Astrocyte (in vitro differentiated cells and primary cell): Measurements from ENCODE around the gene CALHM1. TPM values are rescaled to one million over a fixed set of nuclear protein-coding genes. Genes with fewer than 3 reads are reported as not detected.

Experiments used
- DNase-seq: peaks from one replicate; pipeline ENCODE4 v3.0.0-alpha.2; 2010; ENCODE audit warnings: low read depth
- FAIRE-seq: peaks from 2 replicates; lab custom pipeline; 2011; peaks lifted over from hg19 to GRCh38; lab: Jason Lieb, UNC
- H2AFZ ChIP-seq: 2 replicates; pipeline ENCODE4 v1.6.0; 2012; ENCODE audit warnings: low read depth, low read length, inconsistent platforms
- H3K27ac ChIP-seq: 2 replicates; pipeline ENCODE4 v1.5.1; 2011; ENCODE audit warnings: low read depth, low read length, inconsistent platforms
- H3K27me3 ChIP-seq: 2 replicates; pipeline ENCODE4 v1.6.0; 2011; ENCODE audit warnings: low read length, inconsistent platforms; ENCODE audit not compliant: insufficient read depth
- H3K36me3 ChIP-seq: 2 replicates; pipeline ENCODE4 v1.5.1; 2011; ENCODE audit warnings: low read length, inconsistent platforms; ENCODE audit not compliant: insufficient read depth
- H3K4me1 ChIP-seq: 2 replicates; pipeline ENCODE4 v1.5.1; 2011; ENCODE audit warnings: low read length, inconsistent platforms; ENCODE audit not compliant: insufficient read depth
- H3K4me2 ChIP-seq: 2 replicates; pipeline ENCODE4 v1.6.0; 2012; ENCODE audit warnings: low read length, inconsistent platforms
- H3K4me3 ChIP-seq: 2 replicates; pipeline ENCODE4 v1.5.1; 2011; ENCODE audit warnings: low read depth, mild to moderate bottlenecking, low read length, inconsistent platforms; ENCODE audit not compliant: insufficient read depth
- H3K79me2 ChIP-seq: 2 replicates; pipeline ENCODE4 v1.6.0; 2012; ENCODE audit warnings: mild to moderate bottlenecking, low read length, inconsistent platforms; ENCODE audit not compliant: insufficient read depth
- H3K9ac ChIP-seq: 2 replicates; pipeline ENCODE4 v1.6.0; 2012; ENCODE audit warnings: mild to moderate bottlenecking, low read length, inconsistent platforms
- H3K9me3 ChIP-seq: 2 replicates; pipeline ENCODE4 v1.5.1; 2012; ENCODE audit warnings: low read depth, mild to moderate bottlenecking, low read length, inconsistent platforms; ENCODE audit not compliant: insufficient read depth
- H4K20me1 ChIP-seq: 2 replicates; pipeline ENCODE4 v1.6.0; 2012; ENCODE audit warnings: low read length, inconsistent platforms; ENCODE audit not compliant: insufficient read depth
- H3K27ac Mint-ChIP-seq: one replicate; pipeline ENCODE4 v1.8.0; 2021; ENCODE audit warnings: mild to moderate bottlenecking, mixed read lengths; ENCODE audit not compliant: unreplicated experiment
- H3K27me3 Mint-ChIP-seq: one replicate; pipeline ENCODE4 v1.8.0; 2021; ENCODE audit warnings: low read depth, mixed read lengths; ENCODE audit not compliant: unreplicated experiment
- H3K36me3 Mint-ChIP-seq: one replicate; pipeline ENCODE4 v1.8.0; 2021; ENCODE audit warnings: low read depth, mixed read lengths; ENCODE audit not compliant: unreplicated experiment
- H3K4me1 Mint-ChIP-seq: one replicate; pipeline ENCODE4 v1.8.0; 2021; ENCODE audit warnings: low read depth, mixed read lengths; ENCODE audit not compliant: unreplicated experiment
- H3K4me3 Mint-ChIP-seq: one replicate; pipeline ENCODE4 v1.8.0; 2021; ENCODE audit warnings: mild to moderate bottlenecking, moderate library complexity, mixed read lengths; ENCODE audit not compliant: unreplicated experiment
- H3K9me3 Mint-ChIP-seq: one replicate; pipeline ENCODE4 v1.8.0; 2021; ENCODE audit warnings: mild to moderate bottlenecking, mixed read lengths; ENCODE audit not compliant: unreplicated experiment
- CTCF ChIP-seq: IDR thresholded peaks from 2 replicates; pipeline ENCODE4 v1.5.1; 2011; ENCODE audit warnings: low read depth, mild to moderate bottlenecking, inconsistent platforms, low read length, moderate library complexity; ENCODE audit not compliant: insufficient read depth
- EZH2 ChIP-seq: IDR thresholded peaks from 2 replicates; pipeline ENCODE4 v1.6.1; 2012; ENCODE audit warnings: mild to moderate bottlenecking, low read length, inconsistent platforms; ENCODE audit not compliant: insufficient read depth
- total RNA-seq: library from RNA; stranded (reverse); gene quantifications from 2 replicates; pipeline ENCODE4 v1.2.1, GENCODE V29; 2021

The CALHM1 gene
- total RNA-seq, 1 donor from 2014 or later = not detected

GRCh38 chr10:103457896-103458583, 660 bp downstream of the CALHM1 start:
- H3K9ac ChIP-seq = no peak overlapping the region
- H4K20me1 ChIP-seq = no peaks in the 10 kb centered on the region
- H3K27ac Mint-ChIP-seq = no peak overlapping the region
- H3K4me2 ChIP-seq = no peak overlapping the region
- DNase-seq (no peak), FAIRE-seq (no peak)
- peaks cover 7% of the 10 kb centered on the region for H3K27me3 ChIP-seq
- no peaks in the 10 kb centered on the region for H3K9me3 ChIP-seq
- H3K36me3 Mint-ChIP-seq = peaks cover 6% of the 10 kb centered on the region
- TF ChIP-seq CTCF = no peak
- no peak for TF ChIP-seq EZH2
- no peak overlapping the region for H3K4me3 Mint-ChIP-seq
- no peaks in the 10 kb centered on the region for H3K36me3 ChIP-seq
- H2AFZ ChIP-seq = no peak overlapping the region
- no peak overlapping the region for H3K4me3 ChIP-seq
- H3K27me3 Mint-ChIP-seq = peaks cover 10% of the 10 kb centered on the region
- H3K4me1 ChIP-seq = no peaks in the 10 kb centered on the region
- H3K27ac ChIP-seq = no peak overlapping the region
- H3K9me3 Mint-ChIP-seq = peaks cover 2% of the 10 kb centered on the region
- no peaks in the 10 kb centered on the region for H3K79me2 ChIP-seq
- H3K4me1 Mint-ChIP-seq = peaks cover 7% of the 10 kb centered on the region

- Mint-ChIP-seq H3K36me3 (peaks cover 6% of the 10 kb centered on the region), H3K9me3 (peaks cover 2% of the 10 kb centered on the region), H3K27me3 (peaks cover 7% of the 10 kb centered on the region), H3K4me3 (no peak overlapping the region), H3K4me1 (peaks cover 7% of the 10 kb centered on the region), H3K27ac (no peak overlapping the region)
- H3K36me3 ChIP-seq = no peaks in the 10 kb centered on the region
- no peak for FAIRE-seq
- H3K4me1 ChIP-seq = peaks cover 5% of the 10 kb centered on the region
- no peak for DNase-seq
- no peaks in the 10 kb centered on the region for H3K79me2 ChIP-seq
- no peak overlapping the region for H2AFZ ChIP-seq
- TF ChIP-seq CTCF (no peak), EZH2 (no peak)
- no peak overlapping the region for H3K27ac ChIP-seq
- H3K9ac ChIP-seq = no peak overlapping the region
- no peaks in the 10 kb centered on the region for H4K20me1 ChIP-seq
- no peak overlapping the region for H3K4me3 ChIP-seq
- peaks cover 3% of the 10 kb centered on the region for H3K27me3 ChIP-seq
- H3K9me3 ChIP-seq = no peaks in the 10 kb centered on the region
- no peak overlapping the region for H3K4me2 ChIP-seq
Observed at GRCh38 chr10:103457176-103457712, 1.5 kb downstream of the CALHM1 start.

- no peak overlapping the region for H3K4me2 ChIP-seq
- no peak overlapping the region for H2AFZ ChIP-seq
- Mint-ChIP-seq H3K27me3 (peaks cover 7% of the 10 kb centered on the region), H3K4me1 (peaks cover 7% of the 10 kb centered on the region), H3K9me3 (peaks cover 2% of the 10 kb centered on the region), H3K27ac (no peak overlapping the region), H3K36me3 (peaks cover 6% of the 10 kb centered on the region), H3K4me3 (no peak overlapping the region)
- TF ChIP-seq EZH2 (no peak), CTCF (no peak)
- H3K36me3 ChIP-seq = no peaks in the 10 kb centered on the region
- H3K27me3 ChIP-seq = peaks cover 3% of the 10 kb centered on the region
- H4K20me1 ChIP-seq = no peaks in the 10 kb centered on the region
- H3K4me1 ChIP-seq = peaks cover 15% of the 10 kb centered on the region
- FAIRE-seq = no peak
- H3K9me3 ChIP-seq = no peaks in the 10 kb centered on the region
- DNase-seq = no peak
- H3K9ac ChIP-seq = no peak overlapping the region
- no peak overlapping the region for H3K27ac ChIP-seq
- H3K79me2 ChIP-seq = no peaks in the 10 kb centered on the region
- no peak overlapping the region for H3K4me3 ChIP-seq
Observed at GRCh38 chr10:103456074-103456660, 2.5 kb downstream of the CALHM1 start.
